ENCODE results near the gene SNW1. TPM values are rescaled to one million over a fixed set of nuclear protein-coding genes. Genes with fewer than 3 reads are reported as not detected.
"Not testable (repeated sequence)": the region's sequence is repeated elsewhere in the genome, so short reads cannot be mapped to it uniquely, and the experiment has no call there.

The SNW1 gene
- total and polyA plus RNA-seq, 3 experiments from 2014 or later, result 78.0 to 121 (median 121) TPM

GRCh38 chr14:77799456-77799855 lies 38.5 kb upstream of the SNW1 start:
- not testable (repeated sequence) for H3K27me3 ChIP-seq (ENCODE audit: insufficient read depth, low read length, poor library complexity, severe bottlenecking); H3K9me3 ChIP-seq (ENCODE audit: low read length); H3K36me3 Mint-ChIP-seq; DNase-seq; H3K4me1 ChIP-seq (ENCODE audit: insufficient read depth, low read length); H3K36me3 ChIP-seq (ENCODE audit: insufficient read depth, low read length); H3K27me3 Mint-ChIP-seq; H3K9me3 Mint-ChIP-seq
- POLR2A ChIA-PET, result interaction anchor here (1.1 kb wide), 2 partner anchors 342 to 478 kb away, joined by 3 read pairs; partner anchors contain the start of genes AHSA1, GSTZ1, POMT2 and VIPAS39
- H3K4me1 Mint-ChIP-seq, result peaks cover 10 to 15% (median 11%) of the 10 kb centered on the region in 3 donors
- H3K27ac Mint-ChIP-seq, result peak overlapping the region; percentile 71 to 93 (median 80)
- H3K4me3 ChIP-seq (ENCODE audit: low read length), result peak overlapping the region; percentile 69
- CTCF ChIA-PET, result interaction anchor here (0.7 to 1.7 kb wide), 3 partner anchors 9 to 42 kb away, joined by 3 to 8 read pairs (median 3); no protein-coding TSS in a partner anchor
- peak overlapping the region; percentile 79 for H3K27ac ChIP-seq (ENCODE audit: low read depth, low read length)
- peak overlapping the region; percentile 84 to 92 (median 86) for H3K4me3 Mint-ChIP-seq

- Histone ChIP-seq H3K4me1 (ENCODE audit: insufficient read depth, low read length) (peaks cover under 1% of the 10 kb centered on the region), H3K36me3 (ENCODE audit: insufficient read depth, low read length) (no peaks in the 10 kb centered on the region), H3K9me3 (ENCODE audit: low read length) (no peaks in the 10 kb centered on the region), H3K27me3 (ENCODE audit: insufficient read depth, low read length, poor library complexity, severe bottlenecking) (no peaks in the 10 kb centered on the region), H3K4me3 (ENCODE audit: low read length) (no peak overlapping the region), H3K27ac (ENCODE audit: low read depth, low read length) (no peak overlapping the region)
- Mint-ChIP-seq H3K27ac (no peak overlapping the region), H3K27me3 (peaks cover 8 to 25% of the 10 kb centered on the region in 2 donors), H3K9me3 (no peaks in the 10 kb centered on the region), H3K4me1 (peaks cover 0 to under 1% (median 0%) of the 10 kb centered on the region in 3 donors), H3K36me3 (no peaks in the 10 kb centered on the region), H3K4me3 (no peak overlapping the region)
- CTCF ChIA-PET, result no interaction called here
- POLR2A ChIA-PET, result no interaction called here
- no peak for DNase-seq
Measured at GRCh38 chr14:77794357-77794756, 33.4 kb upstream of the SNW1 start.

GRCh38 chr14:77793255-77793654 lies 32.3 kb upstream of the SNW1 start:
- POLR2A ChIA-PET, H3K27ac Mint-ChIP-seq: not testable (repeated sequence)

GRCh38 chr14:77791225-77791600 lies 30.3 kb upstream of the SNW1 start:
- H3K4me1 ChIP-seq (ENCODE audit: insufficient read depth, low read length), result no peaks in the 10 kb centered on the region
- no peak for DNase-seq
- Mint-ChIP-seq H3K27me3 (peaks cover 8 to 29% of the 10 kb centered on the region in 2 donors), H3K27ac (no peak overlapping the region), H3K4me1 (no peaks in the 10 kb centered on the region), H3K4me3 (no peak overlapping the region), H3K9me3 (no peaks in the 10 kb centered on the region), H3K36me3 (no peaks in the 10 kb centered on the region)
- ChIA-PET CTCF (no interaction called here), POLR2A (no interaction called here)
- no peak overlapping the region for H3K4me3 ChIP-seq (ENCODE audit: low read length)
- no peak overlapping the region for H3K27ac ChIP-seq (ENCODE audit: low read depth, low read length)
- H3K27me3 ChIP-seq (ENCODE audit: insufficient read depth, low read length, poor library complexity, severe bottlenecking), result no peaks in the 10 kb centered on the region
- no peaks in the 10 kb centered on the region for H3K9me3 ChIP-seq (ENCODE audit: low read length)
- H3K36me3 ChIP-seq (ENCODE audit: insufficient read depth, low read length), result no peaks in the 10 kb centered on the region

More at GRCh38 chr14:77793255-77793654, 32.3 kb upstream of the SNW1 start:
- H3K27ac ChIP-seq (ENCODE audit: low read depth, low read length); H3K36me3 Mint-ChIP-seq; H3K36me3 ChIP-seq (ENCODE audit: insufficient read depth, low read length); H3K4me1 ChIP-seq (ENCODE audit: insufficient read depth, low read length); H3K27me3 ChIP-seq (ENCODE audit: insufficient read depth, low read length, poor library complexity, severe bottlenecking); DNase-seq; H3K9me3 Mint-ChIP-seq; H3K4me3 Mint-ChIP-seq; H3K4me3 ChIP-seq (ENCODE audit: low read length); H3K9me3 ChIP-seq (ENCODE audit: low read length); CTCF ChIA-PET; H3K4me1 Mint-ChIP-seq: not testable (repeated sequence)
- H3K27me3 Mint-ChIP-seq, result peaks cover 8 to 29% of the 10 kb centered on the region in 2 donors

- Histone ChIP-seq H3K9me3 (ENCODE audit: low read length) (no peaks in the 10 kb centered on the region), H3K27ac (ENCODE audit: low read depth, low read length) (no peak overlapping the region), H3K36me3 (ENCODE audit: insufficient read depth, low read length) (no peaks in the 10 kb centered on the region), H3K4me1 (ENCODE audit: insufficient read depth, low read length) (no peaks in the 10 kb centered on the region), H3K4me3 (ENCODE audit: low read length) (no peak overlapping the region), H3K27me3 (ENCODE audit: insufficient read depth, low read length, poor library complexity, severe bottlenecking) (no peaks in the 10 kb centered on the region)
- Mint-ChIP-seq H3K9me3 (no peaks in the 10 kb centered on the region), H3K27me3 (peaks cover 8 to 29% of the 10 kb centered on the region in 2 donors), H3K4me1 (no peaks in the 10 kb centered on the region), H3K4me3 (no peak overlapping the region), H3K36me3 (no peaks in the 10 kb centered on the region), H3K27ac (peak overlapping the region in 1 of 8 donors; percentile 21)
- no peak for DNase-seq
- CTCF ChIA-PET, result interaction anchor here (0.7 to 0.8 kb wide), 2 partner anchors 9 to 332 kb away, joined by 3 read pairs; partner anchors contain the start of gene ADCK1
- POLR2A ChIA-PET, result no interaction called here
Measured at GRCh38 chr14:77790566-77791224, 29.7 kb upstream of the SNW1 start.

- Histone ChIP-seq H3K4me1 (ENCODE audit: insufficient read depth, low read length) (no peaks in the 10 kb centered on the region), H3K36me3 (ENCODE audit: insufficient read depth, low read length) (no peaks in the 10 kb centered on the region), H3K27me3 (ENCODE audit: insufficient read depth, low read length, poor library complexity, severe bottlenecking) (no peaks in the 10 kb centered on the region), H3K27ac (ENCODE audit: low read depth, low read length) (no peak overlapping the region), H3K4me3 (ENCODE audit: low read length) (no peak overlapping the region), H3K9me3 (ENCODE audit: low read length) (no peaks in the 10 kb centered on the region)
- Mint-ChIP-seq H3K27me3 (peaks cover 2 to 18% of the 10 kb centered on the region in 2 donors), H3K9me3 (no peaks in the 10 kb centered on the region), H3K36me3 (no peaks in the 10 kb centered on the region), H3K4me3 (no peak overlapping the region), H3K27ac (no peak overlapping the region), H3K4me1 (no peaks in the 10 kb centered on the region)
- CTCF ChIA-PET, result interaction anchor here (1.0 kb wide), 1 partner anchor 11 kb away, joined by 3 read pairs; no protein-coding TSS in a partner anchor
- POLR2A ChIA-PET, result no interaction called here
- DNase-seq, result no peak
Measured at GRCh38 chr14:77786148-77786547, 25.2 kb upstream of the SNW1 start.

- H3K36me3 Mint-ChIP-seq, result no peaks in the 10 kb centered on the region
- no peaks in the 10 kb centered on the region for H3K4me1 Mint-ChIP-seq
- POLR2A ChIA-PET, result no interaction called here
- no peak overlapping the region for H3K4me3 Mint-ChIP-seq
- CTCF ChIA-PET, result no interaction called here
- H3K9me3 Mint-ChIP-seq, result no peaks in the 10 kb centered on the region
- Histone ChIP-seq H3K4me1 (ENCODE audit: insufficient read depth, low read length) (no peaks in the 10 kb centered on the region), H3K4me3 (ENCODE audit: low read length) (no peak overlapping the region), H3K27me3 (ENCODE audit: insufficient read depth, low read length, poor library complexity, severe bottlenecking) (no peaks in the 10 kb centered on the region), H3K9me3 (ENCODE audit: low read length) (no peaks in the 10 kb centered on the region), H3K36me3 (ENCODE audit: insufficient read depth, low read length) (no peaks in the 10 kb centered on the region), H3K27ac (ENCODE audit: low read depth, low read length) (no peak overlapping the region)
- peaks cover 0 to 3% of the 10 kb centered on the region in 2 donors for H3K27me3 Mint-ChIP-seq
- H3K27ac Mint-ChIP-seq, result no peak overlapping the region
- no peak for DNase-seq
Measured at GRCh38 chr14:77782202-77782601, 21.2 kb upstream of the SNW1 start.

GRCh38 chr14:77773966-77774365 lies 13.0 kb upstream of the SNW1 start:
- POLR2A ChIA-PET; H3K4me3 ChIP-seq (ENCODE audit: low read length); H3K4me1 ChIP-seq (ENCODE audit: insufficient read depth, low read length); H3K27me3 Mint-ChIP-seq; H3K27me3 ChIP-seq (ENCODE audit: insufficient read depth, low read length, poor library complexity, severe bottlenecking); H3K4me3 Mint-ChIP-seq; H3K36me3 ChIP-seq (ENCODE audit: insufficient read depth, low read length); H3K9me3 ChIP-seq (ENCODE audit: low read length); H3K36me3 Mint-ChIP-seq; H3K27ac ChIP-seq (ENCODE audit: low read depth, low read length); DNase-seq; H3K4me1 Mint-ChIP-seq; H3K9me3 Mint-ChIP-seq: not testable (repeated sequence)
- peak overlapping the region in 1 of 8 donors; percentile 29 for H3K27ac Mint-ChIP-seq
- CTCF ChIA-PET, result interaction anchor here (1.7 kb wide), 1 partner anchor 12 kb away, joined by 3 read pairs; no protein-coding TSS in a partner anchor
